Activated CD4-positive, alpha-beta memory T cell treated with anti-CD3 and anti-CD28 coated beads for 36 hours (primary cell): Measurements from ENCODE around the gene KRT6B. TPM values are rescaled to one million over a fixed set of nuclear protein-coding genes. Genes with fewer than 3 reads are reported as not detected.
"Not testable (repeated sequence)": the region's sequence is repeated elsewhere in the genome, so short reads cannot be mapped to it uniquely, and the experiment has no call there.

ENCODE experiments used
- CTCF ChIA-PET: fragments of 350-600 bp; sonication (Branson Sonifier 250); formaldehyde crosslinking; loops from one replicate; lab custom pipeline; 2021; ENCODE audit warnings: antibody characterized with exemption, inconsistent platforms; lab: Charles Lee
- POLR2A ChIA-PET: fragments of 350-600 bp; sonication (Branson Sonifier 250); formaldehyde crosslinking; loops from one replicate; lab custom pipeline; 2021; ENCODE audit warnings: antibody characterized with exemption; lab: Charles Lee
- DNase-seq: peaks from one replicate; pipeline ENCODE4 v3.0.0-alpha.2; 2020
- H3K27ac Mint-ChIP-seq: one replicate; pipeline ENCODE4 v1.8.0; 2021; ENCODE audit warnings: mixed read lengths
- H3K27me3 Mint-ChIP-seq: one replicate; pipeline ENCODE4 v1.8.0; 2021; ENCODE audit warnings: mixed read lengths
- H3K36me3 Mint-ChIP-seq: one replicate; pipeline ENCODE4 v1.8.0; 2021; ENCODE audit warnings: mixed read lengths
- H3K4me1 Mint-ChIP-seq: one replicate; pipeline ENCODE4 v1.8.0; 2021; ENCODE audit warnings: low read depth, mixed read lengths
- H3K4me3 Mint-ChIP-seq: one replicate; pipeline ENCODE4 v1.8.0; 2021; ENCODE audit warnings: mild to moderate bottlenecking, mixed read lengths
- H3K9me3 Mint-ChIP-seq: one replicate; pipeline ENCODE4 v1.8.0; 2021; ENCODE audit warnings: mixed read lengths
- intact Hi-C: fragments of 100-400 bp; cut with micrococcal nuclease; formaldehyde crosslinking; loops from one replicate; pipeline ENCODE4 v1.15.1; 2023
- total RNA-seq, 2 experiments: library from RNA; stranded (reverse); gene quantifications; one replicate each; pipeline ENCODE4 v1.2.3, GENCODE V29; 2021

Gene KRT6B
- not detected for total RNA-seq

DNA sequence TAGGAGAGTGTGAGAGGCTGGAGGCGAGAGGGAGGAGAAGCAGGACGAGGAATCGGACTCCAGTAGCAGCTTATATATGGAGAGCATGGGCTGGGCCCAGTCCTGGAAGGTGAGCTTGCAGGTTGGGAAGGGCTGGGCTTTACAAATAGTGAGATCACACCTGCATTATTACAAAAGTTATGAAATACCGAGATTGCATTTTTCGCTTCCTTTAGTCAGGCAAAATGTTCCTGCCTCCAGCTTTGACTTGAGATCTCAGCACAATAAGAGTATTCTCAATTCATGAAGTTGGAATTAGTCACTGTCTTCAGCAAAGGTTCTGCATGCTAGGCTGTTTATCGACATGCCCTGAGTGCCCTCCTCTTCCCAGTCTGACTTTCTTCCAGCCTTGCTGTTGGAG lies at the start of gene KRT6B:
KRT6B (minus strand) TSS at position 46 of the 400 bp plus-strand sequence. CDS start 68 bp downstream, outside the sequence.
- Mint-ChIP-seq H3K27ac (no peak within 1 kb of the TSS), H3K4me3 (no peak within 1 kb of the TSS), H3K4me1 (peaks cover 1% of the 10 kb centered on the region), H3K9me3 (no peaks in the 10 kb centered on the region), H3K36me3 (no peaks in the 10 kb centered on the region), H3K27me3 (peaks cover 1% of the 10 kb centered on the region)
- DNase-seq: no peak
- ChIA-PET POLR2A (no interaction called here), CTCF (no interaction called here)
- intact Hi-C loops: no loop called here

DNA sequence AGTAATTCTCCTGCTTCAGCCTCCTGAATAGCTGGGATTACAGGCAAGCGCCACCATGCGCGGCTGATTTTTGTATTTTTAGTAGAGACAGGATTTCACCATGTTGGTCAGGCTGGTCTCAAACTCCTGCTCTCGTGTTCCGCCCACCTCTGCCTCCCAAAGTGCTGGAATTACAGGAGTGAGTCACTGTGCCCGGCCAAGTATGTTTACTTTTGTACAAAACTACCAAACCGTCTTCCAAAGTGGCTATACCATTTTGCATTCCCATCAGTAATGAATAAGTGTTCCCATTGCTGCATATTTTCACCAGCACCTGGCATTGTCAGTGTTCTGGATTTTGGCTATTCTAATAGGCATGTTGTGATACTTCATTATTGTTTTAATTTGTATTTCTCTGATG lies 49.5 kb upstream of the KRT6B start:
- POLR2A ChIA-PET: no interaction called here
- Mint-ChIP-seq H3K27me3 (peaks cover 6% of the 10 kb centered on the region), H3K4me3 (no peak overlapping the region), H3K36me3 (no peaks in the 10 kb centered on the region), H3K4me1 (no peaks in the 10 kb centered on the region), H3K27ac (no peak overlapping the region), H3K9me3 (no peaks in the 10 kb centered on the region)
- intact Hi-C loops: no loop called here
- DNase-seq: no peak
- CTCF ChIA-PET: no interaction called here

GRCh38 chr12:52500574-52500973 lies 48.6 kb upstream of the KRT6B start:
- H3K4me1 Mint-ChIP-seq, H3K9me3 Mint-ChIP-seq, H3K27ac Mint-ChIP-seq, CTCF ChIA-PET, H3K27me3 Mint-ChIP-seq, POLR2A ChIA-PET, H3K4me3 Mint-ChIP-seq, H3K36me3 Mint-ChIP-seq, DNase-seq, intact Hi-C loops: not testable (repeated sequence)

DNA sequence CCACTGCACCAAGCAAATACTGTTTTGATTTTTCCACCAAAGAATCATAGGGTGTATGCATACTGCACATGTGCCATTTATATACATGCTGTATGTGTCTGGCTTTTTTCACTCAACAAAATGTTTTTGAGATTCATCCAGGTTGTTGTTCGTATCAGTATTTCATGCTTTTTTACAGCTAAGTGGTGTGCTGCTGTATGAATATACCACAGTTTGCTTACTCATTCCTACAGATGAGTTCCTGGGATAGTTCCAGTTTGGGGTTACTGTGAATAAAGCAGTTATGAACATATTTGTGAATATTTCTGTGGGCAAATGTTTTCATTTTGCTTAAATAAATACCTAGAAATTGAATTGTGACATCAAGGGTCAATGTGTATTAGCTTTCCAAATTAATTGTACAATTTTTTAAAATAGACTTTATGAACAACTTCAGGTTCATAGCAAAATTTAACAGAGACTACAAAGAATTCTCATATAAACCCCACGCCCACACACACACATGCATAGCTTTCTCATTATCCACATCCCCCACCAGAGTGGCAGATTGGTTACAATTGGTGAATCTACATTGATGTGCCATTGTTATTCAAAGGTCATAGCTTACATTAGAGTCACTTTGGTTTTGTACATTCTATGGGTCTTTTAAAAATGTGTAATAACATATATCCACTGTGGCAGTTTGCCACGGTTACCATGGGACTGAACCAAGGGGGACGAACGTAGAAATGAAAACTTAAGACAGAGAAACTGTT lies 48.0 kb upstream of the KRT6B start:
- no peak overlapping the region for H3K4me3 Mint-ChIP-seq
- ChIA-PET POLR2A (no interaction called here), CTCF (interaction anchor here (1.4 kb wide), 1 partner anchor 379 kb away, joined by 4 read pairs; no protein-coding TSS in a partner anchor)
- no peaks in the 10 kb centered on the region for H3K9me3 Mint-ChIP-seq
- H3K27ac Mint-ChIP-seq: no peak overlapping the region
- H3K27me3 Mint-ChIP-seq: peaks cover 7% of the 10 kb centered on the region
- no peaks in the 10 kb centered on the region for H3K4me1 Mint-ChIP-seq
- no peak for DNase-seq
- intact Hi-C loops: no loop called here
- H3K36me3 Mint-ChIP-seq: no peaks in the 10 kb centered on the region

DNA sequence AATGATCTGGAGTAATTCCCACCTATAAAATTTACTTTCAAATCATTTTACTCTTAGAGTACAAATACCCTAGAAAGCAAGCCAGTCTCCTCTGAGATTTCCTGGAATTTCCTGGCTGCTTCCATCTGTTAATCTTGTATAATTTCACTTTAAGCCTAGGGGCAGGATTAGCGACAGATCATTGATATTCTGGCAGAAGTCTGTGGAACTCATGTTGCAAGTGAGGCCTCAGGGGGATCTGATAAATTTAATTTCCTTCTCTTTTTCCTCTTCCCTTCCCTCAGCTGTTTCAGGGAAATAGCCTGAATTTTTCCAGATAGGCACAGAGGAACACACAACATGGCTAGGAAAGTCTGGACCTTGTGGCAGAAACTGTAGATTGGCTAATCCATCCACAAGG lies 47.0 kb upstream of the KRT6B start:
- Mint-ChIP-seq H3K9me3 (no peaks in the 10 kb centered on the region), H3K36me3 (no peaks in the 10 kb centered on the region), H3K4me3 (no peak overlapping the region), H3K4me1 (no peaks in the 10 kb centered on the region), H3K27me3 (peaks cover 9% of the 10 kb centered on the region), H3K27ac (no peak overlapping the region)
- ChIA-PET CTCF (interaction anchor here (1.4 kb wide), 1 partner anchor 381 kb away, joined by 4 read pairs; no protein-coding TSS in a partner anchor), POLR2A (no interaction called here)
- DNase-seq: no peak
- intact Hi-C loops: no loop called here

DNA sequence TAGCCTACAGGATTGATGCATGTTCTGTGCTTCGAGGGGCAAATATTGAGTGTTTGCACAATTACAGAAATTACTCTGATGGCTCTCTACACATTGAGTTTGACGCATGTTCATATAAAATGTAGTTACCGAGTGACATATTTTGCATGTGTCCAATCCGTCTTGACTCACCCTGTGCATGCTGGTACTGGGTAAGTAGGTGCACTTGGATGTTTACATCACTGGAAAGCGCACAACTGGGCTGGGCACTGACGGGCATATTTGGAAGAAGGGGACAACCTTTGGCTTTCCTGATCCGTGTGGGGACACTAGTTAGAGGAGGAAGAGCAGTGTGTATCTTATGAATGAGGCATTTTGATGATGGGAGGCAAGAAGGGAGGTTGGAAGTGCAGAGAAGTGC lies 46.0 kb upstream of the KRT6B start:
- intact Hi-C loops: no loop called here
- H3K4me3 Mint-ChIP-seq: no peak overlapping the region
- no peaks in the 10 kb centered on the region for H3K9me3 Mint-ChIP-seq
- ChIA-PET CTCF (no interaction called here), POLR2A (no interaction called here)
- H3K27ac Mint-ChIP-seq: no peak overlapping the region
- no peaks in the 10 kb centered on the region for H3K36me3 Mint-ChIP-seq
- DNase-seq: no peak
- H3K4me1 Mint-ChIP-seq: no peaks in the 10 kb centered on the region
- H3K27me3 Mint-ChIP-seq: peaks cover 9% of the 10 kb centered on the region

DNA sequence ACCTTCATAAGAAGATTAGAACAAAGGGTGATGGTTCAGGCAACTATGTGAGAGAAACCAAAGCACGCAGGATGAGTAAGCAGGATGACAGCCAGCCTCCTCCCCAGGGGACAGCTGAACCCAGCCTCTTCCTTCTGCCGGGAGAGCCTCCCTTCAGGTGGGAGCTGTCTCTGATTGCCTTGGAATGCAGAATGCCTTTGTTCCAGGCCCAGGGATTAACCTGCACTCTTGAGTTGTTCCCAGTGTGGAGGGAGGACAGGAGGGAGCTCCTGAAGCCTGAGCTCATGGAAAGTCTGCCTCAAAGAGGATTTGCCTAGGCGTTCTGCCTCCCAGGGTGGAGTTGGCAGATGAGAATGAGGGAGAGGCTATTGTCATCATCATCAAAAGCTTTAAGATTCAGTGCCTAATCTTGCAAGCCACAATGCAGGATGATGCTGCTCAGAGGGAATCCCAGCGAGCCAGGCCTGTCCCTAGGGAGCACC lies 44.7 kb upstream of the KRT6B start:
- intact Hi-C loops: no loop called here
- H3K4me1 Mint-ChIP-seq: no peaks in the 10 kb centered on the region
- H3K4me3 Mint-ChIP-seq: no peak overlapping the region
- no peaks in the 10 kb centered on the region for H3K9me3 Mint-ChIP-seq
- ChIA-PET POLR2A (no interaction called here), CTCF (interaction anchor here (0.6 kb wide), 1 partner anchor 337 kb away, joined by 3 read pairs; no protein-coding TSS in a partner anchor)
- peaks cover 13% of the 10 kb centered on the region for H3K27me3 Mint-ChIP-seq
- H3K36me3 Mint-ChIP-seq: no peaks in the 10 kb centered on the region
- H3K27ac Mint-ChIP-seq: no peak overlapping the region
- DNase-seq: no peak

GRCh38 chr12:52496054-52496453 lies 44.1 kb upstream of the KRT6B start:
- no peak overlapping the region for H3K4me3 Mint-ChIP-seq
- no peaks in the 10 kb centered on the region for H3K4me1 Mint-ChIP-seq
- intact Hi-C loops: no loop called here
- no peaks in the 10 kb centered on the region for H3K36me3 Mint-ChIP-seq
- H3K27ac Mint-ChIP-seq: no peak overlapping the region
- ChIA-PET POLR2A (no interaction called here), CTCF (no interaction called here)
- no peaks in the 10 kb centered on the region for H3K9me3 Mint-ChIP-seq
- peaks cover 13% of the 10 kb centered on the region for H3K27me3 Mint-ChIP-seq
- no peak for DNase-seq

GRCh38 chr12:52495389-52495788 lies 43.4 kb upstream of the KRT6B start:
- no peaks in the 10 kb centered on the region for H3K4me1 Mint-ChIP-seq
- POLR2A ChIA-PET: no interaction called here
- no peak overlapping the region for H3K27ac Mint-ChIP-seq
- no peak for DNase-seq
- H3K9me3 Mint-ChIP-seq: no peaks in the 10 kb centered on the region
- intact Hi-C loops: no loop called here
- H3K4me3 Mint-ChIP-seq: no peak overlapping the region
- CTCF ChIA-PET: no interaction called here
- peaks cover 11% of the 10 kb centered on the region for H3K27me3 Mint-ChIP-seq
- H3K36me3 Mint-ChIP-seq: no peaks in the 10 kb centered on the region

- Mint-ChIP-seq H3K4me1 (no peaks in the 10 kb centered on the region), H3K9me3 (no peaks in the 10 kb centered on the region), H3K4me3 (no peak overlapping the region), H3K27ac (no peak overlapping the region), H3K36me3 (no peaks in the 10 kb centered on the region), H3K27me3 (peaks cover 11% of the 10 kb centered on the region)
- ChIA-PET POLR2A (no interaction called here), CTCF (interaction anchor here (0.6 kb wide), 1 partner anchor 100 kb away, joined by 3 read pairs; no protein-coding TSS in a partner anchor)
- intact Hi-C loops: no loop called here
- DNase-seq: no peak
These were observed 42.6 kb upstream of the KRT6B start for GRCh38 chr12:52494518-52494917.

- H3K27me3 Mint-ChIP-seq: peaks cover 11% of the 10 kb centered on the region
- DNase-seq: no peak
- intact Hi-C loops: no loop called here
- H3K4me1 Mint-ChIP-seq: no peaks in the 10 kb centered on the region
- no peak overlapping the region for H3K27ac Mint-ChIP-seq
- H3K4me3 Mint-ChIP-seq: no peak overlapping the region
- H3K9me3 Mint-ChIP-seq: no peaks in the 10 kb centered on the region
- POLR2A ChIA-PET: no interaction called here
- CTCF ChIA-PET: interaction anchor here (0.6 kb wide), 1 partner anchor 100 kb away, joined by 3 read pairs; no protein-coding TSS in a partner anchor
- no peaks in the 10 kb centered on the region for H3K36me3 Mint-ChIP-seq
These were observed 42.2 kb upstream of the KRT6B start for GRCh38 chr12:52494100-52494499.

GRCh38 chr12:52493172-52493571 lies 41.2 kb upstream of the KRT6B start, which contains the start of gene KRT6A:
Gene KRT6A (minus strand): TSS chr12:52493257. CDS start chr12:52493188, 69 bp downstream.
- Mint-ChIP-seq H3K4me1 (no peaks in the 10 kb centered on the region), H3K4me3 (no peak within 1 kb of the TSS), H3K27ac (no peak within 1 kb of the TSS), H3K9me3 (no peaks in the 10 kb centered on the region), H3K36me3 (no peaks in the 10 kb centered on the region), H3K27me3 (peaks cover 11% of the 10 kb centered on the region)
- POLR2A ChIA-PET: no interaction called here
- CTCF ChIA-PET: no interaction called here
- DNase-seq: no peak
- intact Hi-C loops: no loop called here

DNA sequence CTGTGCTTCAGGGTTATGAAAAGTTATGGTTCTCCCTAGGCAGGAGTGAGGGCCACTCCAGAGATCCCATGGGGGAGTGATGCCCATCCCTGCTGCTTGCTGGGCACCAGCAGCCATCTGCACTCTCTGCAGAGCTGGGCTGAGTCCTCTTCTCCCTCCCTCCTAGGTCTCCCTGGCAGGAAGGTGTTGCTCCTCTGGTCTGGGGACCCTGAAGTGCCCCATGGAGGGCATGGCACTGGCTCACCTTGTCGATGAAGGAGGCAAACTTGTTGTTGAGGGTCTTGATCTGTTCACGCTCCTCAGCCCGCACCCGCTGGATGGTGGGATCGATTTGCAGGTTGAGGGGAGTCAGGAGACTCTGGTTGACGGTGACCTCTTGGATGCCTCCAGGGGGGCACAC lies 40.5 kb upstream of the KRT6B start:
- intact Hi-C loops, H3K4me3 Mint-ChIP-seq, DNase-seq, CTCF ChIA-PET, H3K4me1 Mint-ChIP-seq, H3K9me3 Mint-ChIP-seq, POLR2A ChIA-PET, H3K27ac Mint-ChIP-seq, H3K36me3 Mint-ChIP-seq: not testable (repeated sequence)
- H3K27me3 Mint-ChIP-seq: peaks cover 11% of the 10 kb centered on the region
